Measurements from ENCODE around the gene SBF2. TPM values are rescaled to one million over a fixed set of nuclear protein-coding genes. Genes with fewer than 3 reads are reported as not detected.

SBF2 gene
- total and polyA plus RNA-seq, 2 donors (not counting 3 experiments of a cell fraction or from before 2014, with no cell fraction given) = 15.4 to 42.4 TPM

DNA sequence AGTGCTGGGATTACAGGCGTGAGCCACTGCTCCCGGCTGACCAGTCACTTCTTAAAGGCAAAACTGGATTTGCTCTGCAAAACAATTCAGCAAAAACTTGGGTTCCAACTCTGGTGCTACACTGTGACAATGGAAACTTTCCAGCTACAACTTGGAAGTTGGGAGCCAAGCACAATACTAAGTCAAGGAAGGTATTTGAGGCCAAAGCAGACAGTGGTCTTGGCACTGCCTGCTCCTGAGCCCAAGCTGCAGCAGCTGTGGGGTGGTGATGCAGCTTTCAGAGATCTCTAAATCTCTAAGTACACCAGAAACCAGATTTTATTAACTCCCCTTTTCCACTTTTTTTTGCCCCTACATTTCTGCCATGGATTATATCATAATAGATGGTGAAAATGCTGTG, 28.4 kb upstream of the SBF2 start:
- Histone ChIP-seq H3K4me2 (ENCODE audit: insufficient read depth, low read length) (peak overlapping the region; percentile 40), H2AFZ (ENCODE audit: low read depth, low read length) (no peak overlapping the region), H4K20me1 (replicated peaks; ENCODE audit: control insufficient read depth, extremely low read depth, insufficient read depth, low read length) (no peaks in the 10 kb centered on the region), H3K4me3 (replicated peaks in 1 of 3; ENCODE audit: insufficient read depth in 1 of 3, low read depth in 1 of 3, low read length in 3 of 3) (no peak overlapping the region), H3K9ac (replicated peaks; ENCODE audit: extremely low read depth, insufficient read depth, low read length) (no peak overlapping the region), H3K79me2 (ENCODE audit: control insufficient read depth, insufficient read depth, low read length) (no peaks in the 10 kb centered on the region), H3K4me1 (ENCODE audit: control insufficient read depth, extremely low read depth, insufficient read depth, low read length) (peaks cover 50% of the 10 kb centered on the region), H3K36me3 (ENCODE audit: control insufficient read depth in 2 of 2, extremely low read depth in 1 of 2, insufficient read depth in 2 of 2, low read length in 2 of 2) (no peaks in the 10 kb centered on the region), H3K27ac (ENCODE audit: insufficient read depth, low read depth, low read length) (peak overlapping the region; percentile 28), H3K27me3 (ENCODE audit: control insufficient read depth in 2 of 2, insufficient read depth in 2 of 2, low read length in 2 of 2) (no peaks in the 10 kb centered on the region), H3K9me1 (replicated peaks; ENCODE audit: control insufficient read depth, extremely low read depth, insufficient read depth, low read length) (no peaks in the 10 kb centered on the region), H3K9me3 (replicated peaks; ENCODE audit: control insufficient read depth, insufficient read depth, low read length) (no peaks in the 10 kb centered on the region)
- TF ChIP-seq POLR2AphosphoS5 (IDR thresholded peaks at IDR 0.05; ENCODE audit: insufficient read depth, low read depth, low read length) (no peak), MYC (IDR thresholded peaks at IDR 0.05; ENCODE audit: low read depth, low read length) (no peak)
- TF ChIP-seq, protein P1, sequence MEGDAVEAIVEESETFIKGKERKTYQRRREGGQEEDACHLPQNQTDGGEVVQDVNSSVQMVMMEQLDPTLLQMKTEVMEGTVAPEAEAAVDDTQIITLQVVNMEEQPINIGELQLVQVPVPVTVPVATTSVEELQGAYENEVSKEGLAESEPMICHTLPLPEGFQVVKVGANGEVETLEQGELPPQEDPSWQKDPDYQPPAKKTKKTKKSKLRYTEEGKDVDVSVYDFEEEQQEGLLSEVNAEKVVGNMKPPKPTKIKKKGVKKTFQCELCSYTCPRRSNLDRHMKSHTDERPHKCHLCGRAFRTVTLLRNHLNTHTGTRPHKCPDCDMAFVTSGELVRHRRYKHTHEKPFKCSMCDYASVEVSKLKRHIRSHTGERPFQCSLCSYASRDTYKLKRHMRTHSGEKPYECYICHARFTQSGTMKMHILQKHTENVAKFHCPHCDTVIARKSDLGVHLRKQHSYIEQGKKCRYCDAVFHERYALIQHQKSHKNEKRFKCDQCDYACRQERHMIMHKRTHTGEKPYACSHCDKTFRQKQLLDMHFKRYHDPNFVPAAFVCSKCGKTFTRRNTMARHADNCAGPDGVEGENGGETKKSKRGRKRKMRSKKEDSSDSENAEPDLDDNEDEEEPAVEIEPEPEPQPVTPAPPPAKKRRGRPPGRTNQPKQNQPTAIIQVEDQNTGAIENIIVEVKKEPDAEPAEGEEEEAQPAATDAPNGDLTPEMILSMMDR (IDR thresholded peaks at IDR 0.05; ENCODE audit: extremely low read depth in 1 of 2, insufficient read depth in 1 of 2, low read depth in 1 of 2, low read length in 2 of 2) = no peak
- ChIA-PET CTCF (interaction anchor here (0.7 to 8.8 kb wide), 8 partner anchors 13 to 696 kb away, joined by 3 to 203 read pairs (median 4); no protein-coding TSS in a partner anchor), POLR2A (interaction anchor here (0.6 to 0.7 kb wide), 3 partner anchors 16 to 1880 kb away, joined by 4 to 7 read pairs (median 4); no protein-coding TSS in a partner anchor)
- DNase-seq (ENCODE audit: low read depth, low spot score) = peak; percentile 46
- dilution Hi-C loops (cut with MboI; ENCODE audit: extremely low pct_ligation_motif_present, low sequenced_read_pairs) (no loop called here), intact Hi-C loops (cut with micrococcal nuclease) (loop anchor here (5.0 to 10.0 kb wide), 3 partner anchors 335 to 1308 kb away; no protein-coding TSS in a partner anchor)
- no peak for FAIRE-seq
- no TSS peak for BruUV-seq (replicated peaks)

DNA sequence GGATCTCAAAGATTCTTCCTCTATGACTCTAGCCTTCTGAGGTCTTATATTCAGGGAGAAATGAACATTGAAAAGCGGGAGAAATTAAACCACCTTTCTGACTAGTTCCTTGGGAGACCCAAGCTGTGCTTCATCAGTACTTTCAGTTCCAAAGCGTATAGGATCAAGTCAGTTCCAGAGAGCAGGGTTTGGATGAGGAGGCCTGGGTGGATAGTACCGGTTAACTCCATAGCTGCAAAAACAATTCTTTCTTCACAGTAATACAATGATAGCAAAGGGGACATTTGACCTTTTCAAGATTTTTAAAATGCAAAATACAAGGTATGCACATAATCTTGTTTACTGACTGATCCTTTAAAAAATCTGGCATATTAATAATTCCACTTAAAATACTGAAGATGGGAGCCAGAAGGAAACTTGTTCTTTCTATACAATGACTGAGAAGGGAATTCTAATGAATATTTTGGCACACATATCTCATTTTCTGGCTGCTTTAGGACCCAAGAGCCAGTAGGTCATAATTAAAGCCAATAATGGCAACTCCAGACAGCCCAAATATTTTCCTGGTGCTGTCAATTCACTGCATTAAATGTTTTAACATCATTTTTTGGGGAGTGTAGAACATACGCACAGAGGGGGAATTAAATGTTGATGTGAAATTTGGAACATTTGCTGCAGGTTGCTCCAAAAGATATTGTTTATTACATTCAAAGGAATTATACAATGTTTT, 26.9 kb upstream of the SBF2 start:
- POLR2A ChIA-PET = interaction anchor here (1.6 kb wide), 1 partner anchor 16 kb away, joined by 7 read pairs; the partner anchor contains the start of gene ADM
- TF ChIP-seq JUN (IDR thresholded peaks at IDR 0.05; ENCODE audit: borderline replicate concordance, insufficient read depth, insufficient read length, low read depth) (no peak), GATA2 (IDR thresholded peaks at IDR 0.05; ENCODE audit: insufficient read depth, insufficient read length, low read depth, low read length) (no peak)
- TF ChIP-seq, protein P2, sequence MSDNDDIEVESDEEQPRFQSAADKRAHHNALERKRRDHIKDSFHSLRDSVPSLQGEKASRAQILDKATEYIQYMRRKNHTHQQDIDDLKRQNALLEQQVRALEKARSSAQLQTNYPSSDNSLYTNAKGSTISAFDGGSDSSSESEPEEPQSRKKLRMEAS (IDR thresholded peaks at IDR 0.05; ENCODE audit: insufficient read depth, insufficient read length) = no peak
- no TSS peak for BruUV-seq (replicated peaks)

More for the DNA sequence above, 26.9 kb upstream of the SBF2 start:
- Histone ChIP-seq H3K9me3 (replicated peaks; ENCODE audit: control insufficient read depth, insufficient read depth, low read length) (no peaks in the 10 kb centered on the region), H3K79me2 (ENCODE audit: control insufficient read depth, insufficient read depth, low read length) (no peaks in the 10 kb centered on the region), H3K36me3 (ENCODE audit: control insufficient read depth in 2 of 2, extremely low read depth in 1 of 2, insufficient read depth in 2 of 2, low read length in 2 of 2) (no peaks in the 10 kb centered on the region), H3K9ac (replicated peaks; ENCODE audit: extremely low read depth, insufficient read depth, low read length) (no peak overlapping the region), H2AFZ (ENCODE audit: low read depth, low read length) (no peak overlapping the region), H3K4me2 (ENCODE audit: insufficient read depth, low read length) (no peak overlapping the region), H3K4me1 (ENCODE audit: control insufficient read depth, extremely low read depth, insufficient read depth, low read length) (peaks cover 35% of the 10 kb centered on the region), H3K4me3 (replicated peaks in 1 of 3; ENCODE audit: insufficient read depth in 1 of 3, low read depth in 1 of 3, low read length in 3 of 3) (no peak overlapping the region), H3K27me3 (ENCODE audit: control insufficient read depth in 2 of 2, insufficient read depth in 2 of 2, low read length in 2 of 2) (no peaks in the 10 kb centered on the region), H4K20me1 (replicated peaks; ENCODE audit: control insufficient read depth, extremely low read depth, insufficient read depth, low read length) (no peaks in the 10 kb centered on the region), H3K27ac (ENCODE audit: insufficient read depth, low read depth, low read length) (no peak overlapping the region), H3K9me1 (replicated peaks; ENCODE audit: control insufficient read depth, extremely low read depth, insufficient read depth, low read length) (no peaks in the 10 kb centered on the region)
- no peak for FAIRE-seq
- dilution Hi-C loops (cut with MboI; ENCODE audit: extremely low pct_ligation_motif_present, low sequenced_read_pairs) = no loop called here
- CTCF ChIA-PET = interaction anchor here (0.7 to 8.8 kb wide), 5 partner anchors 11 to 348 kb away, joined by 3 to 203 read pairs (median 8); no protein-coding TSS in a partner anchor
- DNase-seq (ENCODE audit: low read depth, low spot score) = no peak
- intact Hi-C loops (cut with micrococcal nuclease) = loop anchor here (5.0 to 10.0 kb wide), 3 partner anchors 336 to 1306 kb away; no protein-coding TSS in a partner anchor
